ENCODE measurements around the gene SIGLEC15. TPM values are rescaled to one million over a fixed set of nuclear protein-coding genes. Genes with fewer than 3 reads are reported as not detected.

Gene SIGLEC15
- polyA plus RNA-seq, 3 donors = 6.5 to 9.9 (median 7.8) TPM

DNA sequence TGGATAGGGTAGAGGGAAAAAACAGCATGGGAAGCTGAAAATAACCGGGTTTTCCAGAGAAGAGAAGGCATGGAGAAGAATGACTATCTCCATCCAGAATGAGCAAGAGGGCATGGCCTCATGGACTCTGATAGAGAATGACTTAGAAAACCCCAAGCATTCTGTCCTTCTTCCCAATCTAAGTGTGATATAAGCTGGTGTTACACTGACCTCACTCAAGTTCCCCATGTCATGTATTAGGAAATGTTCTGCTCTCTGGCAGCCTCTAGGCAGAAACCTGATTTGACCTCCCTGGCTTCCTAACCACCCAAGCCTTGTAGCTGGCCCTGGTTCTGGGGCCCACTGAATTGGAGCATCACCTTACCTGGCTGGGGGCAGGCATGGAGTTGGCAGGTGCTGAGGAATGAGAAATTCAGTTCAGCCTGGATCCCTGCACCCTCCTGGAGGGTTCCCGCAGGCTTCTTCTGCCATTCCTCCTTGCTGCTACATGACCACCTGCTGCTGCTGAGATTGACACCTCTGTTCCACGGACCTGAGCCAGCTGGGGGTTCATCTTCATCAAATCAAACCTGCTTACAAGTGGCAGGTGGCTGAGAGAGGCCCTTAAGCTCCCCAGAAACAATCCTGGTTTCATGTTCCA, 5.2 kb upstream of the SIGLEC15 start:
- H3K9me3 ChIP-seq (replicated peaks in 1 of 2; ENCODE audit: control insufficient read depth in 1 of 2, insufficient read depth in 1 of 2, low read length in 2 of 2) = no peaks in the 10 kb centered on the region
- no peak overlapping the region for H3K9ac ChIP-seq (ENCODE audit: insufficient read depth, low read length, poor library complexity, severe bottlenecking)
- peak overlapping the region in 1 of 2 donors; percentile 39 for H3K27ac ChIP-seq (ENCODE audit: low read depth in 1 of 2, low read length in 2 of 2)
- WGBS (ENCODE audit: insufficient coverage) = 57% methylated on average over 1 of the region's 3 CpGs
- H3K4me3 ChIP-seq (replicated peaks in 1 of 3; ENCODE audit: low read depth in 2 of 3, low read length in 3 of 3) = no peak overlapping the region
- peaks cover 0 to 8% (median 4%) of the 10 kb centered on the region in 7 donors for H3K9me3 Mint-ChIP-seq
- peak overlapping the region in 6 of 7 donors; percentile 15 to 79 (median 64) for H3K27ac Mint-ChIP-seq
- peak overlapping the region; percentile 9 for H2AFZ ChIP-seq (ENCODE audit: insufficient read depth, low read depth, low read length, poor library complexity, severe bottlenecking)
- H3K27me3 ChIP-seq (ENCODE audit: control insufficient read depth in 2 of 2, insufficient read depth in 2 of 2, low read length in 2 of 2) = no peaks in the 10 kb centered on the region
- peaks cover 34% of the 10 kb centered on the region for H3K4me1 Mint-ChIP-seq
- intact Hi-C loops (cut with micrococcal nuclease) = no loop called here
- TF ChIP-seq, protein P1, sequence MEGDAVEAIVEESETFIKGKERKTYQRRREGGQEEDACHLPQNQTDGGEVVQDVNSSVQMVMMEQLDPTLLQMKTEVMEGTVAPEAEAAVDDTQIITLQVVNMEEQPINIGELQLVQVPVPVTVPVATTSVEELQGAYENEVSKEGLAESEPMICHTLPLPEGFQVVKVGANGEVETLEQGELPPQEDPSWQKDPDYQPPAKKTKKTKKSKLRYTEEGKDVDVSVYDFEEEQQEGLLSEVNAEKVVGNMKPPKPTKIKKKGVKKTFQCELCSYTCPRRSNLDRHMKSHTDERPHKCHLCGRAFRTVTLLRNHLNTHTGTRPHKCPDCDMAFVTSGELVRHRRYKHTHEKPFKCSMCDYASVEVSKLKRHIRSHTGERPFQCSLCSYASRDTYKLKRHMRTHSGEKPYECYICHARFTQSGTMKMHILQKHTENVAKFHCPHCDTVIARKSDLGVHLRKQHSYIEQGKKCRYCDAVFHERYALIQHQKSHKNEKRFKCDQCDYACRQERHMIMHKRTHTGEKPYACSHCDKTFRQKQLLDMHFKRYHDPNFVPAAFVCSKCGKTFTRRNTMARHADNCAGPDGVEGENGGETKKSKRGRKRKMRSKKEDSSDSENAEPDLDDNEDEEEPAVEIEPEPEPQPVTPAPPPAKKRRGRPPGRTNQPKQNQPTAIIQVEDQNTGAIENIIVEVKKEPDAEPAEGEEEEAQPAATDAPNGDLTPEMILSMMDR (IDR thresholded peaks at IDR 0.05) = no peak
- H3K79me2 ChIP-seq (ENCODE audit: insufficient read depth, low read length) = no peaks in the 10 kb centered on the region
- no peaks in the 10 kb centered on the region for H3K36me3 Mint-ChIP-seq
- H3K4me3 Mint-ChIP-seq = no peak overlapping the region
- H3K4me1 ChIP-seq (ENCODE audit: control insufficient read depth in 1 of 2, insufficient read depth in 2 of 2, low read length in 2 of 2) = peaks cover 23 to 30% of the 10 kb centered on the region in 2 donors
- no peak overlapping the region for H3K4me2 ChIP-seq (replicated peaks; ENCODE audit: extremely low read depth, low read length, poor library complexity, severe bottlenecking)
- H3K36me3 ChIP-seq (replicated peaks in 1 of 2; ENCODE audit: control insufficient read depth in 1 of 2, insufficient read depth in 2 of 2, low read length in 2 of 2) = no peaks in the 10 kb centered on the region
- H4K20me1 ChIP-seq (ENCODE audit: insufficient read depth, low read length) = no peaks in the 10 kb centered on the region
- H3K27me3 Mint-ChIP-seq (ENCODE audit: low read depth in 3 of 3) = no peaks in the 10 kb centered on the region
- DNase-seq = peak; percentile 41 to 57 (median 50)

- intact Hi-C loops (cut with micrococcal nuclease) = no loop called here
- Histone ChIP-seq H2AFZ (ENCODE audit: insufficient read depth, low read depth, low read length, poor library complexity, severe bottlenecking) (no peak overlapping the region), H3K4me2 (replicated peaks; ENCODE audit: extremely low read depth, low read length, poor library complexity, severe bottlenecking) (no peak overlapping the region), H3K4me3 (replicated peaks in 1 of 3; ENCODE audit: low read depth in 2 of 3, low read length in 3 of 3) (no peak overlapping the region), H3K4me1 (ENCODE audit: control insufficient read depth in 1 of 2, insufficient read depth in 2 of 2, low read length in 2 of 2) (peaks cover 31 to 38% of the 10 kb centered on the region in 2 donors), H3K9me3 (replicated peaks in 1 of 2; ENCODE audit: control insufficient read depth in 1 of 2, insufficient read depth in 1 of 2, low read length in 2 of 2) (no peaks in the 10 kb centered on the region), H3K27ac (ENCODE audit: low read depth in 1 of 2, low read length in 2 of 2) (no peak overlapping the region), H4K20me1 (ENCODE audit: insufficient read depth, low read length) (no peaks in the 10 kb centered on the region), H3K79me2 (ENCODE audit: insufficient read depth, low read length) (no peaks in the 10 kb centered on the region), H3K36me3 (replicated peaks in 1 of 2; ENCODE audit: control insufficient read depth in 1 of 2, insufficient read depth in 2 of 2, low read length in 2 of 2) (no peaks in the 10 kb centered on the region), H3K9ac (ENCODE audit: insufficient read depth, low read length, poor library complexity, severe bottlenecking) (no peak overlapping the region), H3K27me3 (ENCODE audit: control insufficient read depth in 2 of 2, insufficient read depth in 2 of 2, low read length in 2 of 2) (no peaks in the 10 kb centered on the region)
- no CpG with 5 or more reads among the region's 2 CpGs for WGBS (ENCODE audit: insufficient coverage)
- Mint-ChIP-seq H3K4me3 (no peak overlapping the region), H3K27ac (no peak overlapping the region), H3K27me3 (ENCODE audit: low read depth in 3 of 3) (no peaks in the 10 kb centered on the region), H3K36me3 (no peaks in the 10 kb centered on the region), H3K9me3 (peaks cover 0 to 8% (median 3%) of the 10 kb centered on the region in 7 donors), H3K4me1 (peaks cover 42% of the 10 kb centered on the region)
- no peak for DNase-seq
- TF ChIP-seq, protein P1 (IDR thresholded peaks at IDR 0.05) = no peak
Observed at GRCh38 chr18:45821026-45821425, 4.4 kb upstream of the SIGLEC15 start.
